Middle frontal gyrus (tissue), 1 donor: ENCODE results near the gene SGK2.

Experiments used
- DNase-seq: peaks from one replicate; pipeline ENCODE4 v3.0.0-alpha.2; 2015; ENCODE audit warnings: low spot score; ENCODE audit errors: extremely low spot score

Gene SGK2

DNA sequence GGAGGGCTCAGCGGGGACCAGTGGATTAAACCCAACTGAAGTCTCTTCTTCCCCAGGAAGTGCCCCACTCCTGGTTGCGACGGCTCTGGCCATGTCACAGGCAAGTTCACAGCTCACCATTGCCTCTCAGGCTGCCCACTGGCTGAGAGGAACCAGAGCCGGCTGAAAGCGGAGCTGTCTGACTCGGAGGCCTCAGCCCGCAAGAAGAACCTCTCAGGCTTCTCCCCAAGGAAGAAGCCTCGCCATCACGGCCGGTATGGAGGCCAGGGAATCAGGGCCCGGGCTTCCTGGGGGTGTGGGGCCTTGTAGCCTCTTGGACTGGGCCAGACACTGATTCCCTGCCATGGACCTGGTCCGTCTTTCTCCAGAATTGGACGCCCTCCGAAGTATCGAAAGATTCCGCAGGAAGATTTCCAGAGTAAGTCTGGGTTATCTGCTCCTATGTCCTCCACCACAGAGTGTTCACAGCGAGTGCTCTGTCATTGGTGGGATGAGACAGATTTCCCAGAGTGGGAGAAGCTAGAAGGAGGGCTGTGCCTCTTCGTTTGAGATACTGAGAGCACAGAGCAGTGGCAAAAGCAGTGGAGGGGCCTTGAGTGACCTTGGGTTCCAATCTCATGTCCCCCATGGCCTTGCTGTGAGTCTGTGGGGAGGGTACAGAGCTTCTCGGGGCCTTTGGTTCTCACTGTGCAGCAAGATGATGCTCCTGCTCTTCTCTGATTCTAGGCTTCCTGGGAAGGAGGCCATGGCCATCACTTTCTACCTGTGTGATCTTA lies 22.6 kb upstream of the SGK2 start:
- DNase-seq, result no peak

DNA sequence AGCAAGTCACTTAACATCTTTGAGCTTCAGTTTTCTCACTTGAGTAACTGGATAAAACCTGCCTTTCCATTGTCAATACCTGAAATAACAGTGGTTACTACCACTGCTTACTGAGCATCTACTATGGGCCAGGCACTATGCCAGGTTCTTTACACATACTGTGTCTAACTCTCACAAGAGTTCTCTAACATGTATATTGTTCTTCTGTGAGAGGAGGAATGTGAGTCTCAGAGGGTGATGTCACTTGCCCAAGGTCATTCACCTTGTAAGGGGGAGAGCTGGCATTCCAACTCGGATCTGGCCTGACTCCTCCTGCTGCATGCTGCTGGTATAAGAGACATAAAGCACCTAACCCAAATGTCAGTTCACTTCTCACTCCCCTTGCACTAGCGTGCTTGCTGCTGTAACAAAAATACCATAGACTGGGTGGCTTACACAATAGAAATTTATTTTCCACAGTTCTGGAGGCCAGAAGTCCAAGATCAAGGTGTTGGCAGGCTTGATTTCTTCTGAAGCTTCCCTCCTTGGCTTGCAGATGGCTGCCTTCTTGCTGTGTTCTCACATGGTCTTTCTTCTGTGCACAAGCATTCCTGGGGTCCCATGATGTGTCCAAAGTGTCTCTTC lies 21.9 kb upstream of the SGK2 start:
- DNase-seq, result no peak

DNA sequence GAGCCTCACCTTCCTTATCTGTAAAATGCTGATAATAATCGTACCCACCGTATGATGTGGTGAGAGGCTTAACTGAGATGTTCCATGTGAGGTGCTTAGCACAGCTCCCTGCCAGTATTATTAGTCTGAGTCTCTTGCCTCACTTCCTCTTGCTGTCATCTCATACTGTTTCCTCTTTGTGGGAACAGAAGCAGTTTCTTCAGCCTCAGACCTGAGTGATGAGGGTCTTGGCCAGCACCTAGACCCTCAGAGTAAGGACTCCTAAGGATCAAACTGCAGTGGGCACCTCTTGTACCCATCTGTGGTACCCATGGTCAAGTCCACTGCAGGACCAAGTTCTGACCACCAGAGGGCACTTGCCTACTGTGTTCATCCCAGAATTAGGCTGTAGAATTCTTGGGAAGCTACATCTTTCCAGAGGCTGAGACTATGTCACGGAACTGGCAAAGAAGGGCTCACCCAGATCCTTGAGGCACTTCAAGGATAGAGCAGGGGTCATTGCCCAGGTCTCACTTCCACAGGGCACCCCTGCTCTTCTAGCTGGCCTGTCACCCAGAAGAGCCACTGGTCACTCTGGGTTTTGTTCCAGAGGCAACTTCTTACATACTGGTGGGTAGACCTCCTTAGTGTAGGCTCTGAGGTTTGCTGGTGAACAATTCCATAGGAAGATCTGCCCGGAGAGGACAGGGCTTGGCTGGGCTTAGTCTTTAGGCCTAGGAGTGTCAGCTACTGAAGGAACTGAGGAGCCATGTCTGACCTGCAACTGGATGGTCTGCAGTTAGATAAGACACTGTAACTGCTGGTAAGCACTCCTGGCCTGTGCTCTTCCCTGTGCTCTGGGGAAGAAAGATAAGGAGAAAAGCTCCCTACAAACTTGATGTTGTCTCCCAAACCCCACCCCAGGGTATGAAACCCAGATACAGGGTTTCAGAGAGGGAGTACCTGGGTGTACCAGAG lies 20.6 kb upstream of the SGK2 start:
- peak; percentile 50 for DNase-seq

DNA sequence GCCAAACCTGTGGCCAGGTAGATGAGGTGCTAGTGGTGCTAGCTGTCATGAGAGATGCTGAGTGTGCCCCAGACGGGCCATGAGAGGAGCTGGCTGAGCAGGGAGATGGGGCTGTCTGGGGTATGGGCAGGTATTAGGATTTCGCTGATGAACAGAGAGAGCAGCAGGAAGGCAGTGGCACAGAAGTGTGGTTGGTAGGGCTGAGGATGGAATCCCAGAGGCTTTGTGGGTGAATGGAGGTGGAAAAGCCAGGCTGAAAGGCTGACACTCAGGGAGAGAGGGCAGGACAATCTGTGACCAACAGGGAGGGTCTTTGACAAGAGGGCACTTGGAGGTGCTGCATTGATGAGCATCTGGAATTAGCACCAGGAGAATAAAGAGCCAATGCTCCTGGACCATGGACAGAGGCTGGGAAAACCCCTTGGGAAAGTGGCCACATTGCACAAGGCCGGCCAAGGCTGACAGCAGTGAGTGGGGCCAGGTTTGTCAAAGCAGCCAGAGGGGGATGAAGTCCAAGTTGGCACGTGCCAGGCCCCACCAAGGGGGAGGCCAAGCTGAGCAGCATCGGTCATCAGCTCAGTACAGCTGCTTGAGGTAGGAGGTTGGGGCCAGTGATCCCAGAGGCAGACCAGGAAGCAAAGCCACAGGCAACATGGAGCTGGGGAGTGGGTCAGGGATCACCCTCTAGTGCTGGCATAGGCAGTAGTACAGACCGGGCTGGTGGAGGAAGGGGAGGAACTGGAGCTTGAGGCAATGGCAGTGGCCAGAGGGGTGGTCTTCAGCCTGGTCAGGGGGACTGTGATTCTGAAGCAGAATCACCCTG lies 19.7 kb upstream of the SGK2 start:
- no peak for DNase-seq

DNA sequence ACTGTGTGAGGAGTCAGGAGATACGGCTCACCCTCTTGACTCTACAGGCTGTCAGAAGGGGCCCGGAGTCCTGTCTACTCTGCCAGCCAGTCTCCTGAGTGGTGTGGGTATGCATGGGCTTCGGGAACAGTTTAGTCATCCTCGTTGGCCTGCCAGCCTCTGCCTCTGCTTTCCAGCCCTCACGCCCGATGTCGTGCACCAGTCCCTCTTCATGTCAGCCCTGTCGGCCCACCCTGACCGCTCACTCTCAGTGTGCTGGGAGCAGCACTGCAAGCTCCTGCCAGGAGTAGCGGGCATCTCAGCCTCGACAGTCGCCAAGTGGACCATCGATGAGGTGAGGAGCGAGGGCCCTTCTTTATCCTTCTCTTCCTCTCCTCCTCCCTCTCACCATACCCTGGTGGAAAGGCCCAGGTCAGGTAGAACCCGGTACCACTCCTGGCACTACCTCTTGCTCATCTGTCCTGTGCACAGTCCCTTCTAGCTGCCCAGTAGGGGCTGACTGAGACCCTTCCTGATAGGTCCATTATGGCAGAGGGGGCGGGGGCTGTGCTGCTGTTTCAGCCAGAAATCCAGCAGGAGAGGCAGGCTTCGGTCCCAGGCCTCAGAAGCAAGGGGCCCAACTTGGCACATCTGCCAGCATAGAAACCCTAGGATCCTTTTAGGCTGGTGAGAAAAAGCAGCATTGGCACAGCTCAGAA lies 18.7 kb upstream of the SGK2 start:
- DNase-seq, result no peak

DNA sequence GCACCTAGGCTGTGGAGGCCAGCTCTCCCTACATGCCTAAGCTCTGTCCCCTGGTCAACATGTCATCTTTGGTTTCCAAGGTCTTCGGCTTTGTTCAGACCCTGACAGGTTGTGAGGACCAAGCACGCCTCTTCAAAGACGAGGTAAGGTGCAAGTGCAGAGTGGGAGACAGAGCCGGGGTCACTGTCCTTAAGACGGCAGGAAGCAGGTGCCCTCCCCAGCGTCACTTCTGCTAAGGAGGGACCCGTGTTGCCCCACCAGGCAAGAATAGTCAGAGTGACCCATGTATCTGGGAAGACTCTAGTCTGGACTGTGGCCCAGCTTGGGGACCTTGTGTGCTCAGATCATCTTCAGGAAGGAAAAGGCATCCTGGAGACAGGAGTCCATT lies 18.2 kb upstream of the SGK2 start:
- DNase-seq, result no peak

DNA sequence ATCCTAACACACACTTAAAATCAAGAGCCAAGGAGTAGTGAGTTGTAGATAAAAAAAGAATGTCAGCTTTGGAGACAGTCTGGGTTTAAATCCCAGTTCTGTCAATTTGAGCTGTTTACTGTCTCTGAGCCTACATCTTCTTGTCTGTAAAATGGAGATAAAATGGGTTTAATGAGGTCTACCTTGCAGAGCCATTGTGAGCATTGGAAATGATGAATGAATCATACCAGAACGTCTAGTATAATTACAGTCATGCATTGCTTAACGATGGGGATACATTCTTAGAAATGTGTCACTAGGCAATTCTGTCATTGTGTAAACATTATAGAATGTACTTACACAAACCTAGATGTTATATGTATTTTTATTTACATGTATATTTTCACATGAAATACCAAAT lies 17.6 kb upstream of the SGK2 start:
- no peak for DNase-seq

DNA sequence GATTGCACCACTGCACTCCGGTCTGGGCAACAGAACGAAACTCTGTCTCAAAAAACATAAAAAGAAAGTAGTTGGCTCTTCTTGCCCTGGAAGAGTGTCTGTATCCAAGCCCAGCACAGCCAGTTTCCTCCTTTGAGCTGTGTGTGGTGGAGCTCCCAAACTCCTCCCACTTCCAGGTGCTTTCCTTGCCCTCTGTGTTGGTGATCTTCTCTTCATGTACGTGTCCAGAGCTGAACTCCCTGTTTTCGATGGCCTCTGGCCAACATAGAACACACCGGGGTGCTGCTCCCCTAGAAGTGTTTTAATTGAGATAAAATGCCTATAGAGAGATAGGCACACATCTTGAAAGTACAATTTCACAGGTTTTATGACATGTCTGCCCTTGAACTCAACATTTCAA lies 16.7 kb upstream of the SGK2 start:
- no peak for DNase-seq

DNA sequence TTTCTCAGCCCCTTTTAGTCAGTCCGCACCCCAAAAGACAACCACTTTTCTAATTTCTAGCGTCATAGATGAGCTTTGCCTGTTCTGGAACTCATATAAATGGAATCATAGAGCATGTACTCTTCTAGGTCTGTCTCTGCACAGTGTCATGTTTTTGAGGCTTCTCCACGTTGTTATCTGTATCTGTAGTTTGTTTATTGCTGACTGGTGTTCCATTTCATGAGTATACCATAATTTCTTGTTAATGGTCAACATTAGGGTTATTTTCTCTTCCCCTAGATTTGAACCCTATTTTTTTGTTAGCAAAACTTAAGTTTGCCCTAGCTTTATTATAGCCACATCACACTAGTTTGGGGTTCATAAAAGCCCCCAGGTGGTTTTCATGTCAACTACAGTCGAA lies 16.2 kb upstream of the SGK2 start:
- DNase-seq, result no peak

DNA sequence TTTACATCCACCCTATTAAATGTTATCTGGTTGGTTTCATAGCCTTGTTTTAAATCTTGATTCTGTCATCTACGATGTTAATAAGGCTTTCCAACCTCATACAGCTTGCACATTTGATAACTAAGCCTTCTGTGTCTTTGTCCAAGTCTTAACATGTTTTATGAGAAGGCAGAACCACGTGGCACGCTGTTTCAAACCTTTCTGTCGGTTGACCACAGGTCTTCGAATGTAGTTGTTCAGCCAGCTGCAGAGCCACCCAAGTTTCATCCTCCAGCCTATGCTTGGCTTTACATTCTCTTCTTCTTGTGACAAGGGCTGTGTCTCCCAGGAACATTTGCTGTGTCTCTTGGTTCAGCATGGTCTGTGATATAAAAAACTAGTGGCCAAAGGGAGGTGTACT lies 15.7 kb upstream of the SGK2 start:
- no peak for DNase-seq

DNA sequence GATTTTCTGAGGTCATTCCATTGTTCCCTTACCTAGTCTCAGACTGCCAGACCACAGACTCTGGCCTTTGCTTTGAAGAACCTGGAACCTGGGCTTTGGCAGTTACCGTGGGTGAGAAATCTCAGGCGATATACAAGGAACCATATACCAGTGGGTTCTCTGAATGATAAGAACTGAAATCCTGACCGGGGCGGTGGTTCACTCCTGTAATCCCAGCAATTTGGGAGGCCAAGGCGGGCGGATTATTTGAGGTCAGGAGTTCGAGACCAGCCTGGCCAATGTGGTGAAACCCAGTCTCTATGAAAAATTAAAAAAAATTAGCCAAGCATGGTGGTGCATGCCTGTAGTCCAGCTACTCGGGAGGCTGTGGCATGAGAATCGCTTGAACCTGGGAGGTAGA lies 14.3 kb upstream of the SGK2 start:
- no peak for DNase-seq

DNA sequence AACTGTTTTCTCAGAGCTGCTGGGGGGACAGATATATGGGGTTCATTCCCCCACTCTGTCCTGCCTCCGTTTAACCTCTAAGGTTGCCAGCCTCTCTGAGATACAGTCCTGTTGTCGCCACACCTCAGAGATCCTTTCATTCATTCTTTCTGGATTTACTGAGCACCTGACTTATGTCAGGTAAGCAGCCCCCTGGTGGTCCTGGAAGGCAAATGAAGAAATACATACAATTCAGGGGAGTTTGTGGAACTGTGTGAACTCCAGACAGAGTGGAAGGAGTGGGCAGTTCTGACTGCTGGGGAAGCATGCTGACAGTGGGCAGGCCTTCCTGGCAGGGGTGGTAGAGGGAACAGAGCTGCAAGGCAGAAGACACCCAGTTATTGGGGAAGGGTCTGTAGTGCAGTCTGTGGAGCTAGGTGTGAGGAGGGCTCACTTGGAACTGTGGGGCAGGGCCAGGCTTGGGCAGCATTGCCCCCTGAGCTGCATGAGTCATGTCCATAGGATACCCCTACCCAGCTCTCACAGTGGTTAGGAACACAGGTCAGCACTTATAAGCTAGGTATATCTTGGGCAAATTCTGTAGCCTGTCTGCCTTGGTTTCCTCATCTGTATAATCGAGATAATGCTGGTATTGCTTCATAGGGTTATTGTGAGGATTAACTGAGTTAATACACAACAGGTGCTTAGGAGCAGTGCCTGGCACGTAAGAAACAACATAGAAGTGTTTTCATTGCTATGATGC lies 12.8 kb upstream of the SGK2 start:
- DNase-seq, result no peak

DNA sequence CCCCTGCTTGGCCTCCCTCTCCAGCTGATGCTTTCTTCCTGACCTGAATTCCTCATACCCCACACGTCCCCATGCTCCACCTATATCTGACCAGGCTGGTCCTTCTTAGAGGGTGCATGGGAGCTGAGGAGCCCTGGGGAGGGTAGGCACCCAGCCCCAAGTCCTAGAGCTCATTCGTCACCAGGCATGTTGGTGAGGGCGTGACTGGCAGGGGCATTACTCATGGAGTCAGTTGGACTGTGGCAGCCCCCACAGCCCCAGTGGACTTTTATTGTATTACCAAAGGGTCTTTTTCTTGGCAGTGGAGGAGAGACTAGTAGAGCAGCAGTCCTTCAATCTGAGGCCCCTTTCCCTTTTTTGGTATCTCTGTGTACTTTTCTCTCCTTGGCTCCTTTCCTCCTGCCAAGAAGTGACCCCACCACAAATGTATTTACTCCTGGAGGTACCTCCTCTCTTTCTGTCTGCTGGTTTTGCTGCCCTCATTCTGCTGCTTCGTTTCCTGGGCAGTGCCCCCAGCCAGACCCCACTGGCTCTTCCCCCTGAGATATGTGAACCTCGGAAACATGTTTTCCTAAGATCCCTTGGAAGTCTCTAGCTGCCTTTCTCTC lies 10.4 kb upstream of the SGK2 start:
- DNase-seq, result no peak

DNA sequence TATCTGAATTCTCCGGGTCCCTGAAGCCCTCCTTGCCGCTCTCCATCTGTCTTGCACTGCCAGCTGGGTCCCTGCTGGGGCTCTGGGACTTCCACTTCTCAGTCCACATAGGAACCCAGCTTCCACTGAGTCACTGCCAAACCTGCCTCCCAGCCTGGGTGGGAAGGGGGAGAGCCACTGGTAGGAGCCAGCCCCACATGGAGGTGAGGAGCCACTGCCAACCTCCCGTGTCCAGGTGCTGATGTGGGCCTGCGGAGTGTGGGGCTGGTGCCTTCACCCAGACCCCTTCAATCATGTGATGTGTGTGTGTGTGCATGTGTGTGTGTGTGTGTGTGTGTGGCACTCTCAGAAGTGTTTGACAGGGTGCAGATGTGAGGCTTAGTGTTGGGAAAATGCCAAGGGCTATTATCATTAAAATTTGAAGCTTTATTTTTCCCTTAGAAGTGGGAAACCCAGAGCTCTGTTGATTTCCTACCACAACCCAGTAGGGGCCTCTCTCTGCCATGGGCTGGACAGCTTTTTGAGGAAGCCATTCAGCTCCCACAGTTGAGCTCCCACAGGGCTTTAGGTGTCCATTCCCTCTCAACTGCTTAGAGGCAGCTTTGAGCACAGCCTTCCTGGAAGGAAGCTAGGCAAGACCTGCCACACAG lies 9.3 kb upstream of the SGK2 start:
- DNase-seq, result no peak

DNA sequence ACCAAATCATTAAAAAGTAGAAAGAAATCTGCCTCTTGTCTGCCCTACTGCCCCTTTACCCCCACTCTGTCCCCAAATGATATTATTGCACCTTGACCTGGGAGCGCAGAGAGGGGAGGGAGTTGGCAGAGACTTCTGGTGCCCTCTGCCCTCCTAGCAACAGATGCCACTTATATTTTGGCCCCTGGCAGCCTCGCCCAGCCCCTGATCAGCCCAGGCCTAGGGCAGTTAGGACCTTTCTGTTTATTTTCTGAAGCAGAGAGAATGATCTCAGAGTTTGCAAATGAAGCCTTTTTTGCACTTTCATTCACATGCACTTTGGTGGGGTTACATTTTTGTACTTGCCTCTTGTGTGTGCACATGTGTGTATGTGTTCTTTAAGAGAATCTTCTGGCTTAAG lies 8.4 kb upstream of the SGK2 start:
- no peak for DNase-seq

DNA sequence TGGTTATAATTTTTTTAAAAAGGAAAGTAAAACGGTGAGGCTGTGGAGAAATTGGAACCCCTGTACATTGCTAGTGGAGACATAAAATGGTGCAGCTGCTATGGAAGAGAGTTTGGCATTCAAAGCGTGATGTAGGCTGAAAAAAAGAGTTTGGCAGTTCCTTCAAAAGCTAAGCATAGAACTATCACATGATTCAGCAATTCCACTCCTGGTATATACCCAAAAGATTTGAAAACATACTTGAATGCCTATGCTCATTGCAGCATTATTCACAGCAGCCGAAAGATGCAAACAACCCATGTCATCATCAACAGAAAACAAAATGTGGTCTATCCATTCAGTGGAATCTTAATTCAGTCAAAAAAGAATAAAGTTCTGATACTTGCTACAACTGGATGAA lies 4.5 kb upstream of the SGK2 start:
- no peak for DNase-seq

DNA sequence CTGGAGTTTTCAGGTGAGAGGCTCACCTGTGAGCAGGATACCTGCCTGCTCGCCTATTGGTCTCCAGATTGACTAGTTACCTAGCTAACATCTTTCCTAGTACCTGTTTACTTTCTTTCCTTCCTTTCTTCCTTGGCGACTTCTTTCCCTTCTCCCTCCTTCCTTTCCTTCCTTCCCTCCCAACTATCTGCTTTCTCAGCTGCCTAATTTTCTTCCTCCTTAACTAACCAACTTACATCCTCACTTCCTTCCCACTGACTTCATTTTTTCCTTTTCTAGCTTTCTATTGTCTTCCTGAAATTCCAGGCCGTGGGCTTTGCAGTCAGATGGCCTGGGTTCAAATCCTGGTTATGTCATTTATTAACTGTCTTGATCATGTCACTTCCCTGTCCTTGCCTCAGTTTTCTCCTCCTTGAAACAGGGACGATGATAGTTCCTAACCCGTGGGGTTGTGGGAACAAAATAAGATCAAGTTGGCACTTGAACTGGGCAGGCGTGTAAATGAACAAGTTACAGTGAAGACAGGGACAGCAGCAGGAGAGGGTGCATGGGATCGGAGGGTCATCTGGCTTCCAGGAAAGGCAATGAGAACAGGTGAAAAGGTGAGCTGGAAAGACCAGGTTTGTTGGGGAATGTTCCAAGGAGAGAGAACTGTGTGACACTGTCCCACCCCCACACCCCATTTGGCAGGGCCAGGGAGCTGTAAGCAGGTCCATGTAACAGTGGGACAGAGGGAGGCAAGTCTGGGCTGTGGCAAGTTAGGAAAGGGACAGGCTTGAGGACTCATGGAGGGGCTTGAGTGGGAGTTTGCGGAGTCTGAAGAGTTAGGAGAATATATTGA lies 540 bp downstream of the SGK2 start:
- DNase-seq, result no peak

DNA sequence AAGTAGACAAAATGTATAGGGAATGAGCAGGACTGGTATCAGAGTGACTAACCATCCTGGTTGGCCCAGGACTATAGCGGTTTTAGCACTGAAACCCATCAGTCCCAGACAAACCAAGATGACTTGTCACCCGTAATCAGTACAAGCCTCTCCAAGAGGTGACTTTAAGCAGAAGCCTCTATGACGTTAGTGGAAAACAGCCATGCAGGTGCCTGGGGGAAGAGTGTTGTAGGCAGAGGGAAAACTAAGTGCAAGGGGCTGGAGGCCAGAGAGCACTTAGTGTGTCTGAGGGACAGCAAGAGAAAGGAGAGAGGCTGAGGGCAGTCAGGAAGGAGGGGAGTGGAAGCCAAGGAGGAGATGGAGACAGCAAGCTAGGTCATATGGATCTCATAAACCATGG lies 2.1 kb downstream of the SGK2 start:
- no peak for DNase-seq
